Measurements from ENCODE around the gene APOC3. TPM values are rescaled to one million over a fixed set of nuclear protein-coding genes. Genes with fewer than 3 reads are reported as not detected.

APOC3 gene
- total and polyA plus RNA-seq, 2 experiments from 2014 or later = 2,125 to 2,309 TPM

GRCh38 chr11:116819049-116819448 lies 10.7 kb upstream of the APOC3 start:
- no peak for TF ChIP-seq CTCF (IDR thresholded peaks at IDR 0.05; ENCODE audit: poor library complexity)
- TF ChIP-seq EZH2phosphoT487 (IDR thresholded peaks at IDR 0.05; ENCODE audit: low read depth, severe bottlenecking, unreplicated experiment) = no peak
- TF ChIP-seq EZH2 (IDR thresholded peaks at IDR 0.05; ENCODE audit: borderline replicate concordance) = no peak
- H3K9me3 ChIP-seq (ENCODE audit: low read depth) = no peaks in the 10 kb centered on the region
- no peak overlapping the region for H2AFZ ChIP-seq
- H4K20me1 ChIP-seq (ENCODE audit: insufficient read depth, poor library complexity, severe bottlenecking) = no peaks in the 10 kb centered on the region
- H3K9me2 ChIP-seq (replicated peaks; ENCODE audit: insufficient read depth) = no peaks in the 10 kb centered on the region
- H3K36me3 ChIP-seq (replicated peaks; ENCODE audit: insufficient read depth, low read depth) = no peaks in the 10 kb centered on the region
- no peak for DNase-seq (ENCODE audit: low spot score)
- H3K4me3 ChIP-seq = no peak overlapping the region
- no peak overlapping the region for H3K27ac ChIP-seq
- H3K27me3 ChIP-seq = no peaks in the 10 kb centered on the region
- H3K79me2 ChIP-seq = no peaks in the 10 kb centered on the region
- 91% methylated on average over 9 of the region's 9 CpGs for WGBS (ENCODE audit: low lambda C conversion rate, missing lambda C conversion rate)
- peaks cover 13% of the 10 kb centered on the region for H3K4me1 ChIP-seq (ENCODE audit: insufficient read depth)
- no peak overlapping the region for H3K4me2 ChIP-seq

GRCh38 chr11:116821050-116821918 lies 8.4 kb upstream of the APOC3 start:
- Histone ChIP-seq H3K9me3 (ENCODE audit: low read depth) (no peaks in the 10 kb centered on the region), H3K27me3 (no peaks in the 10 kb centered on the region), H3K79me2 (no peaks in the 10 kb centered on the region), H3K9me2 (replicated peaks; ENCODE audit: insufficient read depth) (no peaks in the 10 kb centered on the region), H2AFZ (no peak overlapping the region), H3K4me1 (ENCODE audit: insufficient read depth) (peaks cover 14% of the 10 kb centered on the region), H3K4me3 (no peak overlapping the region), H3K36me3 (replicated peaks; ENCODE audit: insufficient read depth, low read depth) (no peaks in the 10 kb centered on the region), H3K27ac (no peak overlapping the region), H3K4me2 (no peak overlapping the region), H4K20me1 (ENCODE audit: insufficient read depth, poor library complexity, severe bottlenecking) (no peaks in the 10 kb centered on the region)
- 96% methylated on average over 41 of the region's 51 CpGs for WGBS (ENCODE audit: low lambda C conversion rate, missing lambda C conversion rate)
- TF ChIP-seq CTCF (IDR thresholded peaks at IDR 0.05; ENCODE audit: poor library complexity) (no peak), EZH2 (IDR thresholded peaks at IDR 0.05; ENCODE audit: borderline replicate concordance) (no peak), EZH2phosphoT487 (IDR thresholded peaks at IDR 0.05; ENCODE audit: low read depth, severe bottlenecking, unreplicated experiment) (no peak)
- DNase-seq (ENCODE audit: low spot score) = no peak

GRCh38 chr11:116822575-116822974 lies 7.1 kb upstream of the APOC3 start:
- H3K4me1 ChIP-seq (ENCODE audit: insufficient read depth) = peaks cover 18% of the 10 kb centered on the region
- no peaks in the 10 kb centered on the region for H3K79me2 ChIP-seq
- no peak overlapping the region for H3K4me3 ChIP-seq
- no peak for DNase-seq (ENCODE audit: low spot score)
- 77% methylated on average over 5 of the region's 5 CpGs for WGBS (ENCODE audit: low lambda C conversion rate, missing lambda C conversion rate)
- no peaks in the 10 kb centered on the region for H4K20me1 ChIP-seq (ENCODE audit: insufficient read depth, poor library complexity, severe bottlenecking)
- no peaks in the 10 kb centered on the region for H3K27me3 ChIP-seq
- peak overlapping the region; percentile 68 for H3K27ac ChIP-seq
- H3K9me3 ChIP-seq (ENCODE audit: low read depth) = no peaks in the 10 kb centered on the region
- H3K9me2 ChIP-seq (replicated peaks; ENCODE audit: insufficient read depth) = no peaks in the 10 kb centered on the region
- no peak overlapping the region for H2AFZ ChIP-seq
- H3K36me3 ChIP-seq (replicated peaks; ENCODE audit: insufficient read depth, low read depth) = no peaks in the 10 kb centered on the region
- H3K4me2 ChIP-seq = peak overlapping the region; percentile 33
- TF ChIP-seq CTCF (IDR thresholded peaks at IDR 0.05; ENCODE audit: poor library complexity) = no peak
- TF ChIP-seq EZH2phosphoT487 (IDR thresholded peaks at IDR 0.05; ENCODE audit: low read depth, severe bottlenecking, unreplicated experiment) = no peak
- TF ChIP-seq EZH2 (IDR thresholded peaks at IDR 0.05; ENCODE audit: borderline replicate concordance) = no peak
